NCI-H510A treated with DMSO at 0.1 percent for 48 hours (cell line): ENCODE measurements around the gene ADRA2B.
A peak's percentile ranks its signal among the peaks of the same experiment; 100 is the strongest.
"Not testable (repeated sequence)": the region's sequence is repeated elsewhere in the genome, so short reads cannot be mapped to it uniquely, and the experiment has no call there.

Source experiments
- DNase-seq: peaks from one replicate; lab custom pipeline; 2025; lab: John Stamatoyannopoulos, UW

Gene ADRA2B

DNA sequence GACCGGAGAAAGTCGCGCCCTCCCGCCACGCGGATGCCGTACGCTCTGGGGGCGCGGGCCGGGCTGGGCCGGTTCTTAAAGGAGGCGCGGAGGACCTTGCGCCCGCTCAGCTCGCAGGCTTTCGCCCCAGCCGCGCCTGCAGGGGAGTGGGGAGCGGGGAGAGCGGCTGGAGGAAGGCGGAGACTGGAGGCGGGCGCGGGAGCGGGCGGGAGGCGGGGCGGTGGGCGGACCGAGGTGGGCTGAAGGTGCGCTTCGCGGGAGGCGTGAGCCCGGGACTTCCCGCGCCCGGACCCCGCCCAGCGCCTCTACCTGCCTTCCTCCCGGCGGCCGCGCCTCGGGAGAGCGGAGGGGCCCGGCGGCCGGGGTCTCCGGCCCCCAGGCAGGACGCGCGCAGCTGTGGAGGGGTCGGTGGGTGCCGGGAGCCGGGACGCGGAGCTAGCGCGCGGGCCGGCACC, at the start of gene ADRA2B:
Gene ADRA2B (minus strand): TSS at position 148 of the 455 bp plus-strand sequence. CDS start 422 bp downstream, outside the sequence.
- DNase-seq: peak; percentile 16

DNA sequence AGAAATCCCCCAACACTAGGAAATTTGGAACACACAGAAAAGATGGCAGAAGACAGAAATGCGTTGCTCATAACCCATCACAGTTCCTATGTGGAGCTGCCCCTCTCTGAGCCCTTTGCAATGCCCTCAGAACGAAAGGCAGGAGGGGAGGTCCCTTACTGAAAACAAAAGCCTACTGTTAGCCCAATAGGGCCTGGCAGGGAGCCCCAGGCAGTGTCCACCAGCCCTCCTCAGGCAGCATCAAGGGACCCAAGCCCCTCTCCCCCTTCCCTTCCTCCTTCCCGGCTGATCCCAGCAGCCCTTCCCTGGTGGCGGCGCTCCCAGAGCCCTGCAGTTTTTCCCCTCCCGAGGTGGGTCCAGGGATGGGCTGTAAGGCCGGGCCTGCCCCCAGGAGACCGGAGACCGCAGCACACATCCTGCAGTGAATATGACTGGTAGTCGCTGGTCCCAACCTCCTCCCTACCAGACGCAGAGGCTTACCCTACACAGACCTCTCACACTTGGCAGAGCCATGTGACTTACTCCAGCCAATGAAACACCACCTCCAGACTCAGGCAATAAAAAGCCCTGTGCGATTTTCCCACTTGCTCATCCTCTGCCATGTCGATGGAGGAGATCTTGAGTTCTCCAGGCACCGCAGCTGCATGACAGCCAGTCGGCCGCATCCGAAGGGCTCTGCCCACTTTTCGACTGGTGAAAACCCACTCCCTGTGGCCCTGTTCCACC, 48.3 kb upstream of the ADRA2B start:
- DNase-seq: peak; percentile 19

DNA sequence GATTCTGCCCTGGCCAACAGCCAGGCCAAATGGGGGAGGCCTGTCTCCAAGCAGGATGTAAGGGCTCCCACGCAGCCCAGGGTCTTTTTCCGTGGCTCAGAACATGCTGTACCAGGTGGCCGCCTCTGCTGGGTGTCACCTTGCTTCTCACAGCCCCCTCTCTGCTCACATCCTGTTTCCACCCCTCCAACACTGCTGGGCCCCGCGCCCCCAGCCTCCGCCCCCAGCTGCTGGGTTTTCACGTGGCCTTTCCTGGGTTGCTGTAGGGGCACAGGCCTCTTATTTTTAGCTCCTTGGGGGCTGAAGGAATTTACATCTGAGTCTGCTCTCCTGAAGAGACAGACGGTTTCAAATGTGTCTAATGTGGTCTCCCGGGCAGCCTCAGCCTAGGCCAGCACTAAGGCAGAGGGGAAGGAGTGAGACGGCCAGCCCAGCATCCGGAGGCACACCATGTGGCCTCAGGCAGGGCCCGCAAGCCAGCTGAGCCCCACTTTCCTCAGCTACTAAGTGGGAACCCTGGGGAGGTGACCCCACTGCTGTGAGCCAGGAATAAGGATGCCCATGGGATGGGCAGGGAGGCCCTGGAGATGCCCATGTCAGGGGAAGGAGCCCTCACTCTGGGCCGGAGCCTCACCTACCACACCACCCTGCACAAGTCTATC, 47.5 kb upstream of the ADRA2B start:
- DNase-seq: no peak

- no peak for DNase-seq
These were observed 47.0 kb upstream of the ADRA2B start for GRCh38 chr2:96163415-96163767.

DNA sequence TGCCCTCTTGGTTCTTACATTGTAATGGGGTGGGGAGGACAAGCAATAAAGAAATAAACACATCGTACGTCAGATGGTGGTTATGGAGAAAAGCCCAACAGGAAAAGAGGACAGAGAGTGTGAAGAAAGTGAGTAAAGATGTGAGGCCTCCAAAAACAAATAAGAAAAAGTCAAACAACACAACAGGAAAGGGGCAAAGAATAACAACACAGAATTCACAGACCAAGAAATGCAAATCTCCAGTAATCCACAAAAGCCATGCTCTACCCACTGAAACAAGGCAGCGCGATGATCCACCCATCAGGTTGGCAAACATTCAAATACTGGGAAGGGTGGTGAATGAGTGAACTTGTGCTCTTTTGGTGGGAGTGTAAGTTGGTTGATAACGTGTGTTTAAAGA, 45.5 kb upstream of the ADRA2B start:
- DNase-seq: no peak

- DNase-seq: not testable (repeated sequence)
These were observed 44.0 kb upstream of the ADRA2B start for GRCh38 chr2:96160366-96160765.

DNA sequence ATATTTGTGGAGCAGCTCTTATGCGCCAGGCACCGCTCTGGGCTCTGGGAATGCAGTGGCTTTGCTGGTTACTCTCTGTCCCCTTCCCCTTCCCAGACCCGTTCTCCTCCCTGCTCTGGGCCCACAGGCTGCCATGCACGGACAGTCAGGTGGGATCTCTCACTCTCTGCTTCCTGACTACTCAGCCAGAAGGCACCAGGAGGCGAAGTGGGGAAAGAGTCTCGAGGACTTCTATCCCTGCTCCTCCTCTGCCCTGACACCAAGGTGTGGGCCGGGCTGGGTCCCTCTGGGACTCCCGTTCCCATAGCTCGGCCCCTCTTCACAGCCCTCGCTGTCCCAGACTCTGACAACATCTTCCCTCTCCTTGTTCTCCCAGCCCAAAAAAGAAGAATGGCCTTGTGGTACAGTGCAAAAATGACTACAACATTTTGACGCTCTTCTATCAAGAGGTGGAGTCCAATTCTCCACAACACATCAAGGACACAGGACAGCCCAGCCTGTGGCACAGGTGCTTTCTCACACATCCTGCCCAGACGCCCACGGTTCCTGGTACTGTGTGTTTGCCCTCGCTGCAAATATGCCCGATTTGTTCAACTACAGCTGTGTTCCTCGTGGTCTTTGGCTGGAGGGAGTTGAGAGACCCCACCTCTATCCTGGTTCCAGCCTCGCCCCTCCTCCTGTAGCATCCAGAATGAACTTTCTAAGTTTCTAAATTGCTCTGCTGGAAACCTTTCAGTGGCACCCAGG, 42.9 kb upstream of the ADRA2B start:
- DNase-seq: no peak

GRCh38 chr2:96158554-96158940, 42.2 kb upstream of the ADRA2B start:
- no peak for DNase-seq

DNA sequence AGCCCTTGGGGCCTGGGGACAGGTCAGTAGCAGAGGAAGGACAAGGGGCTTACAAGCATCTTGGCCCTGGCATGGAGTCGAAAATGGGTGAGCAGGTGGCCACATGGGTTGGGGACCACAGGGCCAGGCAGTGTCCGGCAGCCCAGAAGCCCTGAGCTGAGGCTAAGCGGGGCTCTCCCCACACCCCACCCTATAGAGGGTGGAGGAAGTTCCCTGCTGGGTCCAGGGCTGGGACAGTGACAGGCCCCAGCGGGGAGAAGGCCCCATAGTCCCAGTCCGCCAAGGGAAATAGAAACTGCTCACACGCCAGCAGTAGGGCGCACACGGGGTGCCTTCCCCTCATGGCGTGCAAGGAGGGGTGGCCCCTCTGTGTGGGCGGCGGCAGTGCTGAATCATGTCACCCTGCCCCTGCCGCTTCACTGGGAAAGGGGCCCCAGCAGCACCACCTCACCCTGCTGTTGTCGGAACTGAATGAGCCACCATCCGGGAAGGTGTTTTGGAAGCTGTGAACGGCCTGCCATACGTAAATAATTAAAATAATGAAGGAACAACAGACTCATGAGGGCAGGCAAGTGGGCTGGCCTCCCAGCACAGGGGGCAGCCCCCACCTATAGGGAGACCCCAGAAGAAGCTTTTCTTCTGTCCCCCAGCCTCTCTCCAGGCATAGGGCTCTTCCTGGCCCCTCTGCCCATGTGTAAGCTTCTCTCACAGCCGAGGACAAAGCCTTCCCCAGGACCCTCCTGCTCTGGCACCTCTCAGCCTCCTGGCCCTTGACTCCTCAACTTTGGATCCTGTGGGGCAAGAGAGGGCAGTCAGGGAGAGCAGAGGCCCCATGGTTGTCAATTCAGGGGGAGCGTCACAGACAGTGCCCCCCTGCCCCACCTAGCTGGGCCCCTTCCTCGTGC, 41.5 kb upstream of the ADRA2B start:
- DNase-seq: no peak

DNA sequence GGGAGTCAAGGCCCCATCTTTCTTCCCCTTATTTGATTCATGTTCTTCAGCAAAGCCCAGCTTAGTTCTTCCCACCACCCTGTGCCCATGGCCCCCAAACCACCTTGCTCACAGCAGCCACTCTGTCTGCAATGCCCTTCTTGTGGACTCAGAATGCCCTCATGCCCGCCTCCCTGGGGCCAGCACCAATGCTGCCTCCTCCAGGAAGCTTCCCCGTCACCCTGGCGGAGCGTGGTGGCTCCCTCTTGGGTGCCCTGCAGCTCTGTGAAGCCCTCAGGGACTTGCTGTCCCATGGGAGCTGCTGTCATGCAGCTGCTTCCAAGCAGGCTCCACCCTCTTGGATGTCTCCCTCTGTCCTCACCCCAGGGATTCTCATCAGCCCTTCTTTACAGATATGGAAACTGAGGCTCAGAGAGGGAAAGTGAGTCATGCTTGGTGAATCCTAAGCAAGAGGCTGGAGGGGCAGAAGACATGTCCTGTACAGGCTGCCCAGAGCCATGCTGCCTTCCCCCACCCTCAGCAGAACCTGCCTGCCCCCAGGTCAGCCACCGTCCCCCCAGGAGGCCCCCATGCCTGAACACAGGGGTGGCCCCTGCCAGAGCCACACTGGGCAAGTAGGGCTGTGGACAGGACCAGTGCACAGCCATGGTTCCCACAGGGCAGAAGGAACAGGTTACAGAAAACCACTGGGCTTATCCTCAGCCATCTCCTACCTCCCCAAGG, 40.7 kb upstream of the ADRA2B start:
- no peak for DNase-seq

DNA sequence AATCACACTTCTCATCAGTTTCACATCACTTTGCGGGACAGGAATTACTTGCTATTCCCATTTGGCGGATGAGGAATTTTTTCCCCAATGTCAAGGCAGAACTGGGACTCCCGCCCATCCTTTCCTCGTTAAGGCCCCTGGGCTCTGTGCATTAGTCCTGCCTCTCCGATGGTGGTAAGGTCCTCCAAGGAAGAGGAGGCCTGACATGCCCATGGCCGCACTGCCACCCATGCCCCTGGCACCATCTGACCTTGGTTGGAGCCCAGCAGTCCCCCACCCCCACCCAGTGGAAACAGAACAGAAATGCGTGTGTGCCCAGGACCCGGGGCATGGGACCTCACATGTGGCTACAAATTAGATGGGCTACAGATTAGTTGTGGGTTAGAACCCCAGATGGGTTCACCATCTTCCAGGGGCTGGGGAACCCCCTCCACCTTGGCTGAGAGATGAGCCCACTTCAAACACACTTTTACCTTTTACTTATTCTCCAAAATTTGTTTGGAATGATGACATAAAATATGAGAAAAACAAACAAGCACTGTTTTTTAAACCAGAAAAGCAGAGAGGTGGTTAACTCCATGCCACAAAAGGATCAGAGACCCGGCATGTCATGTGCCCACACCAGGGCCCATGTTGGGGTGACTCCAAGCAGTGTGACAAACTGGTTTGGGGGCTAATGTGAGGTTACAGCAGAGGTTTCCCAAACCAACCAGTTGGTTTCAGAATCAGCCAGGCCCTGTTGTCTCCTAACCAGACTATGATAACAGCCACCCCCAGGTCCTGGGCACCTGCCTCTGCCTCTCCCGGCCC, 39.8 kb upstream of the ADRA2B start:
- no peak for DNase-seq

GRCh38 chr2:96154506-96155380, 38.4 kb upstream of the ADRA2B start:
- DNase-seq: no peak

DNA sequence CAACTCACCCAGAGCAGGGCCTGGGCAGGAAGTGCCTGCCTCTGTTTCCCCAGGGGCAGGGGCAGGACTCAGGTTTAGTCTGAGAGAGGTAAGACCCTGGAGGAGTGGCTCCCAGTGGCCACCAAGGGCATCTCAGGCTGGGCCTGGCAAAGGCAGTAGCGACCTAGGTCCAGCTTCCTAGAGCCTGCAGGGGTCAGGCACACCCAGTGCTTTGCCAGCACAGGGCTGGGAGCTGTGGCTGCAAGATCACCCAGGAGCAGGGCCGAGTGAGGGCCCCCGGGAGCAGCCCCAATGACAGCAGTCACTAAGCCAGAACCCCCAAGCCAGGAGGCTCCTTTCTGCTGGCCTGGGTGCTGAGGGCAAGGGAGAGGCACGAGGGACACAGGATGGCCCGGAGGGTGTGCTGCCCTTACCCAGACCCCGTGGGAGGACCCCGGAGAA, 37.6 kb upstream of the ADRA2B start:
- DNase-seq: no peak

GRCh38 chr2:96153291-96153713, 36.9 kb upstream of the ADRA2B start:
- DNase-seq: no peak

GRCh38 chr2:96152304-96153161, 36.2 kb upstream of the ADRA2B start:
- DNase-seq: no peak

DNA sequence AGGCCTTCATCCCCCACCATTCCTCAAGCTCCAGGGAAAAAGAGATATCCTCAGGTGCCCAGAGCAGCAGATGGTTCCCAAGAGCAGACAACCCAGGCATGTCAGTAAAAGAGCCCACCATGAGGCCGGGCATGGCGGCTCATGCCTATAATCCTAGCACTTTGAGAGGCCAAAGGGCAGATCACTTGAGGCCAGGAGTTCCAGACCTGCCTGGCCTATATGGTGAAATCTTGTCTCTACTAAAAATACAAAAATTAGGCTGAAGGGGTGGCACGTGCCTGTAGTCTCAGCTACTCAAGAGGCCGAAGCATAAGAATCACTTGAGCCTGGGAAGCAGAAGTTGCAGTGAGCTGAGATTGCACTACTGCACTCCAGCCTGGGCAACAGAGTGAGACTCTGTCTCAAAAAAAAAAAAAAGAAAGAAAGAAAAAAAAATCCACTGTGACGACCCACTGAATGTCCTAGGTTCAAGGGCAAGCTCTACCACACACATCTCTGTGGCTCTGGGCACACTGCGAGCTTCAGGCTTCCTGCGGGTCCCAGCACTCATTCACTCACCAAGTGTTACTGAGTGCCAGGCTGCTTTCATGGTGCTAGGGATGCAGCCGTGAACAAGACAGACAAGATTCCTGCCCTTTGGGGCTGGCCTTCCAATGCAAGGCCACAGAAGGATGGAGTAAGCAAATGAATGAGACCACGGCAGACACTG, 35.4 kb upstream of the ADRA2B start:
- DNase-seq: no peak

DNA sequence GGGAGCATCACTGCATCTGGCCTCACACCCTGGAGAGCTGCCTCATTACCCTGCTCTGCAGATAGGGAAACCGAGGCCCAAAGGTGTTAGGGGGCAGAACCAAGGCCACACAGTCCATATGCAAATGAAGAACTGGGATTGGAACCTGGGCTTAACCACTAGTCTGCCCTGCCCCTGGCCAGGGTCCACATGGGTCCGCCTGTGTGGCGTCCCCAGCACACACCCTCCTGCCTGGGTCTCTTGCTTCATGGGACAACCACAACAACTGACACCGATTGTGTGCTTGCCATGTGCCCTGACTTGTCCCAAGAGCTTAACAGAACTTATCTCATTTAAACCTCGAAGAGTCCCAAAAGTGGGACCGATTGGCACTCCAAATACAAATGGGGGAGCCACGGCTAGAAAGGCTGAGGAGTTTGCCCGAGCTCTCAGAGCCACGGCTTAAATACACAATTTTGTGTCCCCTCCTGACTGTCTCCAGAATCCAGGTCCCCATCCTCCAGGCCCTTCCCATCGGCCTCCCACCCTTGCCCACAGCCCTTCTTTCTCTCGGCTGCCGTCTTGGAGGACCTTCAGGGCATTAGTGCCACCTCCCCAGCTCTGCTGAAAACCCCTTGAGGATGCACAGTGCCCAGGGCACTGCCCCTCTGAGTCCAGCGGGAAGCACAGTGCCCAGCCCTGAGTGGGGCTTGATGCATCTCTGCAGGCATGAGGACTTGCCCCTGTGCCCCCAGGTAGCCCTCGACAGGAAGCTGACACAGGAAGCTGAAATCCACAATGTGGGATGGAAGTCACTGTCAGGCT, 34.6 kb upstream of the ADRA2B start:
- DNase-seq: no peak
